Effector CD8-positive, alpha-beta T cell (primary cell): ENCODE measurements around the gene SLCO1C1.
"Not testable (repeated sequence)": the region's sequence is repeated elsewhere in the genome, so short reads cannot be mapped to it uniquely, and the experiment has no call there.

Source experiments
- DNase-seq: peaks from one replicate; lab custom pipeline; 2025; lab: John Stamatoyannopoulos, UW
- total RNA-seq, 4 experiments: gene quantifications; one replicate each; lab custom pipeline; 2026; lab: John Stamatoyannopoulos, UW

The SLCO1C1 gene
- total RNA-seq = 0 reads per million in 4 experiments

- no peak for DNase-seq
Observed at GRCh38 chr12:20695232-20695631, at the start of gene SLCO1C1. Gene SLCO1C1, plus strand, starts transcription at chr12:20695332. Its CDS starts 4,245 bp downstream, at chr12:20699577.

GRCh38 chr12:20646239-20646827, 48.8 kb upstream of the SLCO1C1 start:
- no peak for DNase-seq

- no peak for DNase-seq
Observed at GRCh38 chr12:20653871-20654270, 41.3 kb upstream of the SLCO1C1 start.

GRCh38 chr12:20656600-20656999, 38.5 kb upstream of the SLCO1C1 start:
- DNase-seq = no peak

DNA sequence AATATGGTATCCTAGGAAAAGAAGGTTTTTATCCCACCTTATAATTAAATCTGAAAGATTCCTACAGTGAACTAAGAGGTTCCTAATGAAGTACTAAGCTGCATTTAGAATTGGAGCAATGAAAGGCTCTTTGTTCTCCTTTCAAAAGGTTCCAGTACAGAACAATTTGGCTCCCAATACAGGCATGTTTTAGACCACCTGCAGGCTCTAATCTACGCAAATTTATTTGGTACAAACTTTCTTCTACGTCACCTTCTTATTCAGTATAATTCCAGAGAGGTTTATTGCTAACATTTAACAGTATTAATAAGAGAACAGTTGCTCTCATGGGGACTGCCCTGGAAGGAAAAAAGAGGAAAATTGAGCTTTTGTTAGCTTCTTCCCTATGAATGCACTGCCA, 37.6 kb upstream of the SLCO1C1 start:
- no peak for DNase-seq

DNA sequence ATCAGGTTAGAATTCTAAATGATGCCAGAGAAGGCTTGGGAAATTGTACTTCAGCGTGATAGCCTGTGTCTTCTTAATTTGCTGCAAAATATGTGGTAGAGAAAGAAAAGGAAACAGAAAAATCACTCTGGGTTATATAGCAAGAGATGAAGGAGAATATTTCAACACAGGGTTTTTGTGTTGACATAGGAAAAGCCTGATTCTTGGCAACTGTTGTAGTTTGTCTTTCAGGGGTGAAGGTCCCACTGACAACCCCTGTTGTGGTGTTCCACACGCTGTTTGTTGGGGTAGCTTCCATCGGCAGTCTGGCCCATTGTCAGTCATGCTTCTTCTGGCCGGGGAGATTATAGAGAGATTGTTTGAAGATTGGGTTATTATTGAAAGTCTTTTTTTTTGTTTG, 13.8 kb upstream of the SLCO1C1 start:
- no peak for DNase-seq

DNA sequence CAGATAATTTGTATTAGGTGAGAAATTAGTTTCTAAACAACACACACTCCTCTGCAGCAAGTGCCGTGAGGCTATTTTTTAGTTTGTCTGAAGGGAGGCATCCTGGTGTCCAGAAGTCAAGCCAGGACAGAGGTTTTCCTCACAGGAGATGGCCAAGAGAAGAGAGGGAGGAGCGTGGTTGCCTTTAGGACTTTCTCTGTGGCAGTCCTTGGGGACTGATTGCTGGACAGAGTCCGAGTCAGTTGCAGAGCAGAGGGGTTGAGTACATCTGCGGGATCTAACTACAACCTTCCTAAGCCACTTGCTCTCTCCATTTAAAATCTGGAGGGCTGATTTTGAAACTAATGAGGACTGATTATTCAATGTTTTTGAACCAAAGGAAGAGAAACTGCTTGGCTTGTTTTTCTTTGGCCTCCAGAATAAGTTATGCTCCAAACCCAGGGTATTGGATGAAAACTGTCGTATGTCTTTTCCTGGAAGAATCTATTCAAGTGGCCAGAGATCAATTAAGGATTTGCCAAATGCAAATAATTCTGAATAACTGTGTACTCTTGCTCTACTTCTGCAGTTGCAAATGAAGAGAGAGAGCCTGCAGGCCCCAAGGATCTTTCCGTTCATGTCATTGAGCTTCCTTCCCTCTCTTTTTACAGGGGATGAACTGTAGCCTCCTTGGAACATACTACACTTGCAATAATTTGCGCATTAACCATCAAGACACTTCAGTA, 1.2 kb downstream of the SLCO1C1 start:
- no peak for DNase-seq

DNA sequence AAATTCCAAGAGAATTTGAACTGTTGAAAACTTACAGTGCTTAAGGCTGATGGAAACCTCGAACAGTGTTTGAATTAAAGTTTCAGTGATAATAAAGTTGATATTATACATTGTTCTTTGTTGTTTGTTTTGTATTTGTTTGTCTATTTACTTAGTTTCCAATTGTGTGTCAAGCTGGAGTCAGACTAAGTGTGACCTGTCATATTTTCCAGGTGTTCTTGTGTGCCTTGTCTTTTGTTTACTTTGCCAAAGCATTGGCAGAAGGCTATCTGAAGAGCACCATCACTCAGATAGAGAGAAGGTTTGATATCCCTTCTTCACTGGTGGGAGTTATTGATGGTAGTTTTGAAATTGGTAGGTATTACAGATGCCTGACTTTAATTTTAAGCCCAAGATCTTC, 6.0 kb downstream of the SLCO1C1 start:
- DNase-seq = no peak

- DNase-seq = no peak
Observed at GRCh38 chr12:20704860-20705259, 9.7 kb downstream of the SLCO1C1 start.

DNA sequence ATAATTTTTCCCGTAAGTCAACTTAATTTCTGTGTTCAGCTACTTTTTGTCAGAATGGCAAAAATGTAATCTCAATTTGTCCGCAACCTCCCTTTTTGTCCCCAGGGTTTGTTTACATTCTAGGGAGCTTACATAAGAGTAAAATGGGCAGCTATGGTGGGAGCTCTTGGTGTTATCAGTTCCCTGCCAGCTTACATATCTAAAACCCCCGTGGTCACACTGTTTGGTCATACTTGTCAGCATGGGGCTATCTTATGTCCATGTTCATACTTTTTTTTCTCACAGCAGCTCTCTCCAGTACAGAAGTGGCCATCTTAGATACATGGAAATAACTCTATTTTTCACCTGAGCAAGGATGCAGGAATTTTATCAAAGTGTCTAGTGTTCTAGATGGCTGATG, 16.7 kb downstream of the SLCO1C1 start:
- DNase-seq = no peak

- DNase-seq = no peak
Observed at GRCh38 chr12:20716037-20716436, 20.9 kb downstream of the SLCO1C1 start.

DNA sequence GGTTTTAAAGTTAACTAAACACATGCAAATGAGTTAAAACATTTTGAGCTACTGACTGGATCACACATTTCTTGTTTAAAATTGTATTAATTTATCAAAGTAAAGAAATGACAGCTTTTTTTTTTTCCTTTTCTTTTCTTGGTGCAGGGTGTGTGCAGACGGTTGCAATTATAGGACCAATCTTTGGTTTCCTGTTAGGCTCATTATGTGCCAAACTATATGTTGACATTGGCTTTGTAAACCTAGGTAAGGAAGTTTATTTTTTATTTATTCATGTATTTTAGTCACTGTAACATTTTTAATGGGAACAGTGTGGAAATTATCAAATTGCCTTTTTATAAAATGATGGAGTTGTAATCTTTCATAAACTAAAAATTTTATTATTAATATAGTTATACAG, 21.9 kb downstream of the SLCO1C1 start:
- no peak for DNase-seq

- no peak for DNase-seq
Observed at GRCh38 chr12:20718294-20718693, 23.2 kb downstream of the SLCO1C1 start.

DNA sequence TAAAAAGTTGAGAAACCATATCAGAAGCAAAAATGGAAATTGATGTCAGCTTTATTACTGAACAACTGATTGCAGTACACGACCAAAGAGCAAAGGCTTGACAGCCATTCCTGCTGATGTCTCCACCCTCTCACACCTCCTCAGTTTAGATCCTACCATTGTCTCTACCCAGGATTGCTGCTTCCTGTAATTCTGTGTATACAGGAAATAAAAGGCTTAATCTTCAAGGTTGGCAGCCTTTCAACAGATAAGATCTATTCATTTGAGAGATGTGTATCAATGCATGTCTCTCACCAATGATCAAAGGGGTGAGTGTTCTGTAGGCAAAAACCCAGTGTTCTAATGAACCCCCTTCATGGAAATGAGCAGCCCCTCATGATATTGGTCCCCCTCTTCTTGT, 27.0 kb downstream of the SLCO1C1 start:
- no peak for DNase-seq

GRCh38 chr12:20731274-20731673, 36.1 kb downstream of the SLCO1C1 start:
- no peak for DNase-seq

GRCh38 chr12:20740972-20741371, 45.8 kb downstream of the SLCO1C1 start:
- DNase-seq = no peak

DNA sequence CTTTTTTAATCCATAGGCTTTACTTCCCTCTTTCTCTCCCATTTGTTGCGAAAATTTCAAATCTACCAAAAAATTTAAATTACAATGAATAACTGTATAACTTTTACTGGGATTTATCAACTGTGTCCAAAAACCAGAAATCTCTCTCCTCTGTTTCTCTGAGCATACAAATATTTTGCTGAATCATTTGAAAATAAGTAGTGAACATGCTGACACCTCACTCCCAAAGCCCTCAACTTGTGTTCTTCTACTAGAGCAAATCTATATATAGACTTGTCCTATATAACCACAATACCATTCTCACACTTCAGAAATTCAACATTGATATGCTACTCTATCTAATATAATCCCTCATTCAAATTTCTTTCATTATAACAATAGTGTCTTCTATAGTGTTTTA, 53.1 kb downstream of the SLCO1C1 start:
- no peak for DNase-seq

DNA sequence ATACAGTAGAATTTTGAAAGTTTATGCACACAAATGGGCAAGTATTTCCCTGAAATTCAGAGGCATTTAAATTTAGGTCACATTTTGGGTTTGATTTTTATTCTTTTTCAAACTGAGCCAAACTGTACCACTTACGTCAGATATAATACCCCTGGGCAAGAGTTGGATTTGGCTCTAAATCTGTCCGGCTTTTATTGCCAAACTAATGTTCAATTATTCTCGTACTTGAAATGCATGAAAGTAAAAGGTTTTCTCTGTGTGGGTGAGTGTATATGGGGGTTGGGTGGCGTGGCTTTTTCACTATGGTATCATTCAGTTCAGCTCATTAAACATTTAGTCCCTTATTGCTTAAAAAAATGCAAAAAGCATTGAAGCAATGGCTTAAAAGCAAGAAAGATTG, 55.9 kb downstream of the SLCO1C1 start:
- no peak for DNase-seq

- no peak for DNase-seq
Observed at GRCh38 chr12:20777420-20777819, 82.3 kb downstream of the SLCO1C1 start.

GRCh38 chr12:20778969-20779368, 83.8 kb downstream of the SLCO1C1 start:
- DNase-seq = no peak

GRCh38 chr12:20779971-20780370, 84.8 kb downstream of the SLCO1C1 start:
- DNase-seq = not testable (repeated sequence)

DNA sequence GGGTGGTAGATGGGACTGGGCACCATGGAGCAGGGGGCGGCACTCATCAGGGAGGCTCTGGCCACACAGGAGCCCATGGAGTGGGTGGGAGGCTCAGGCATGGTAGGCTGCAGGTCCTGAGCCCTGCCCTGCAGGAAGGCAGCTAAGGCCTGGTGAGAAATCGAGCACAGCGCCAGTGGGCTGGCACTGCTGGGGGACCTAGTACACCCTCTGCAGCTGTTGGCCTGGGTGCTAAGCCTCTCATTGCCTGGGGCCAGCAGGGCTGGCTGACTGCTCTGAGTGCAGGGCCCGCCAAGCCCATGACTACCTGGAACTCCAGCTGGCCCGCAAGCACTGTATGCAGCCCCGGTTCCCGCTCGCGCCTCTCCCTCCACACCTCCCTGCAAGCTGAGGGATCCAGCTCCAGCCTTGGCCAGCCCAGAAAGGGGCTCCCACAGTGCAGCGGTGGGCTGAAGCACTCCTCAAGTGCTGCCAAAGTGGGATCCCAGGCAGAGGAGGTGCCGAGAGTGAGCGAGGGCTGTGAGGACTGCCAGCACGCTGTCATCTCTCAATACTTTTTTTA, 88.7 kb downstream of the SLCO1C1 start:
- DNase-seq = not testable (repeated sequence)

DNA sequence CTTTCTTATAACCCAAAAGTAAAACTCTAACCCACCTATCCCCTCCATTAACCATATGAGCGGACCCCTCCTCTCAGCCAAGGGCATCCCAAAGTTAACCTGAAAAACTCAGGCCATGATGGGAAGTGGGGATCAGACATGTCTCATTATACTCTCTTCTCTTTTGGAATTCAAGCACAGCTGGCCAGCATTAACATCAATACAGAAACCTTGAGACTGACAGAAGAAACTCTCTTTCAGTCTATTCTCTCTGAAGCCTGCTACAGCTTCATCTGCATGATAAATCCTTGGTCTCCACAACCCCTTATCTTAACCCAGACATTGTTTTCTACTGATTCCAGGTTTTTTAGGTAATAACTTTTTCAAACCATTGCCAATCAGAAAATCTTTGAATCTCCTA, 97.8 kb downstream of the SLCO1C1 start:
- no peak for DNase-seq
